Lower lobe of right lung (tissue), 2 donors: ENCODE results near the gene PTPN2. TPM values are rescaled to one million over a fixed set of nuclear protein-coding genes. Genes with fewer than 3 reads are reported as not detected.

Source experiments
- ATAC-seq, 2 donors: fragments of 200-7000 bp; cut with Tn5 transposase; one replicate each; pipeline ENCODE4 v1.9.1; 2020 to 2022; ENCODE audit warnings: mild to moderate bottlenecking in 2 of 2, moderate library complexity in 2 of 2
- DNase-seq: peaks from one replicate; pipeline ENCODE4 v3.0.0-alpha.2; 2020
- H3K27ac ChIP-seq: fragments of 200-600 bp; one replicate; pipeline ENCODE4 v1.8.0; 2022
- H3K27me3 ChIP-seq: fragments of 200-600 bp; one replicate; pipeline ENCODE4 v1.8.0; 2022; ENCODE audit warnings: low read depth
- H3K36me3 ChIP-seq: fragments of 200-600 bp; one replicate; pipeline ENCODE4 v1.8.0; 2022; ENCODE audit warnings: mild to moderate bottlenecking
- H3K4me1 ChIP-seq: fragments of 200-600 bp; one replicate; pipeline ENCODE4 v1.8.0; 2022
- H3K4me3 ChIP-seq: fragments of 200-600 bp; one replicate; pipeline ENCODE4 v1.8.0; 2022; ENCODE audit warnings: mild to moderate bottlenecking
- H3K9me3 ChIP-seq: fragments of 200-600 bp; one replicate; pipeline ENCODE4 v1.8.0; 2022
- CTCF ChIP-seq: fragments of 200-600 bp; IDR thresholded peaks from one replicate; pipeline ENCODE4 v1.8.0; 2022; ENCODE audit warnings: antibody characterized with exemption, mild to moderate bottlenecking
- intact Hi-C: fragments of 100-400 bp; cut with DNase I; formaldehyde crosslinking; loops from one replicate; pipeline ENCODE4 v1.11.0; 2022
- total RNA-seq: library from RNA; stranded (reverse); fragmentation: NEBNext Ultra II Directional; extraction: Animal tissue kit (Norgen Biotek cat#: 25700); gene quantifications from one replicate; pipeline ENCODE4 v1.2.1, GENCODE V29; 2021
- donor health status: DM: no; HTN: yes; CAD: no; lungs with severe emphysema.

PTPN2 gene
- total RNA-seq, 1 donor from 2014 or later, result 52.6 TPM

- Histone ChIP-seq H3K4me1 (peaks cover under 1% of the 10 kb centered on the region), H3K27me3 (no peaks in the 10 kb centered on the region), H3K4me3 (no peak overlapping the region), H3K27ac (no peak overlapping the region), H3K36me3 (peaks cover 50% of the 10 kb centered on the region), H3K9me3 (no peaks in the 10 kb centered on the region)
- DNase-seq (no peak), ATAC-seq (no peak)
- intact Hi-C loops, result no loop called here
- no peak for TF ChIP-seq CTCF
Observed at GRCh38 chr18:12821408-12821807, 62.6 kb downstream of the PTPN2 start.

GRCh38 chr18:12820506-12820905 lies 63.5 kb downstream of the PTPN2 start:
- no peak for TF ChIP-seq CTCF
- DNase-seq, result no peak
- no peaks in the 10 kb centered on the region for H3K27me3 ChIP-seq
- no peaks in the 10 kb centered on the region for H3K9me3 ChIP-seq
- intact Hi-C loops, result no loop called here
- peaks cover 51% of the 10 kb centered on the region for H3K36me3 ChIP-seq
- no peak for ATAC-seq
- H3K4me3 ChIP-seq, result no peak overlapping the region
- H3K4me1 ChIP-seq, result peaks cover 3% of the 10 kb centered on the region
- no peak overlapping the region for H3K27ac ChIP-seq

GRCh38 chr18:12819841-12820240 lies 64.2 kb downstream of the PTPN2 start:
- Histone ChIP-seq H3K27me3 (no peaks in the 10 kb centered on the region), H3K4me1 (peaks cover 3% of the 10 kb centered on the region), H3K27ac (no peak overlapping the region), H3K36me3 (peaks cover 47% of the 10 kb centered on the region), H3K4me3 (no peak overlapping the region), H3K9me3 (no peaks in the 10 kb centered on the region)
- no peak for TF ChIP-seq CTCF
- intact Hi-C loops, result no loop called here
- no peak for DNase-seq
- ATAC-seq, result no peak

GRCh38 chr18:12819322-12819721 lies 64.7 kb downstream of the PTPN2 start:
- TF ChIP-seq CTCF, result no peak
- Histone ChIP-seq H3K4me1 (peaks cover 3% of the 10 kb centered on the region), H3K27me3 (no peaks in the 10 kb centered on the region), H3K36me3 (peaks cover 46% of the 10 kb centered on the region), H3K27ac (no peak overlapping the region), H3K9me3 (no peaks in the 10 kb centered on the region), H3K4me3 (no peak overlapping the region)
- ATAC-seq, result no peak
- no peak for DNase-seq
- intact Hi-C loops, result no loop called here

- Histone ChIP-seq H3K4me1 (peaks cover 3% of the 10 kb centered on the region), H3K27ac (no peak overlapping the region), H3K4me3 (no peak overlapping the region), H3K9me3 (no peaks in the 10 kb centered on the region), H3K36me3 (peaks cover 56% of the 10 kb centered on the region), H3K27me3 (no peaks in the 10 kb centered on the region)
- intact Hi-C loops, result no loop called here
- no peak for TF ChIP-seq CTCF
- DNase-seq (no peak), ATAC-seq (no peak)
Observed at GRCh38 chr18:12818243-12818642, 65.8 kb downstream of the PTPN2 start.

- intact Hi-C loops, result no loop called here
- H3K27ac ChIP-seq, result no peak overlapping the region
- DNase-seq (no peak), ATAC-seq (no peak)
- no peaks in the 10 kb centered on the region for H3K9me3 ChIP-seq
- H3K27me3 ChIP-seq, result no peaks in the 10 kb centered on the region
- H3K36me3 ChIP-seq, result peaks cover 55% of the 10 kb centered on the region
- peaks cover 3% of the 10 kb centered on the region for H3K4me1 ChIP-seq
- TF ChIP-seq CTCF, result no peak
- H3K4me3 ChIP-seq, result no peak overlapping the region
Observed at GRCh38 chr18:12816451-12816850, 67.6 kb downstream of the PTPN2 start.
